Transverse colon (tissue), 4 donors: Measurements from ENCODE around the gene THAP7. TPM values are rescaled to one million over a fixed set of nuclear protein-coding genes. Genes with fewer than 3 reads are reported as not detected.

ENCODE experiments used
- DNase-seq: peaks from one replicate; pipeline ENCODE4 v3.0.0-alpha.2; 2019
- H3K27ac ChIP-seq, 4 donors: fragments of 200-600 bp; sonication (generic); 2 replicates each; pipeline ENCODE4 v1.5.1; 2016 to 2018; ENCODE audit warnings: inconsistent platforms in 4 of 4
- H3K27me3 ChIP-seq: fragments of 200-600 bp; sonication (generic); 2 replicates; pipeline ENCODE4 v1.5.1; 2017; ENCODE audit warnings: inconsistent platforms
- H3K36me3 ChIP-seq, 4 donors: fragments of 200-600 bp; sonication (generic); 2 replicates each; pipeline ENCODE4 v1.5.1; 2017 to 2019; ENCODE audit warnings: inconsistent platforms in 4 of 4
- H3K4me1 ChIP-seq, 4 donors: fragments of 200-600 bp; sonication (generic); 2 replicates each; pipeline ENCODE4 v1.5.1; 2017 to 2020; ENCODE audit warnings: inconsistent platforms in 4 of 4
- H3K4me3 ChIP-seq, 4 donors: fragments of 200-600 bp; sonication (generic); 1 replicate in 1 of 4; 2 replicates in 3 of 4; pipeline versions ENCODE4 v1.5.1 to v1.6.1; 2017 to 2019; ENCODE audit warnings: inconsistent platforms in 4 of 4
- H3K9me3 ChIP-seq, 2 donors: fragments of 200-600 bp; sonication (generic); 2 replicates each; pipeline ENCODE4 v1.5.1; 2017 to 2019; ENCODE audit warnings: inconsistent platforms in 2 of 2
- CTCF ChIP-seq, 5 experiments: fragments of 200-600 bp in 3 of 5; fragments of 450-650 bp in 2 of 5; sonication (generic) in 3 of 5; IDR thresholded peaks; 1 replicate in 2 of 5; 2 replicates in 3 of 5; pipeline ENCODE4 v1.5.1; 2016 to 2017; ENCODE audit warnings: antibody characterized with exemption in 5 of 5, inconsistent platforms in 3 of 5, mild to moderate bottlenecking in 2 of 5, moderate library complexity in 1 of 5
- EP300 ChIP-seq: sonication (generic); formaldehyde crosslinking; IDR thresholded peaks from one replicate; pipeline ENCODE4 v1.6.1; 2017; ENCODE audit warnings: antibody characterized with exemption, low read depth
- POLR2A ChIP-seq: fragments of 450-650 bp; IDR thresholded peaks from one replicate; pipeline ENCODE4 v1.6.1; 2016; ENCODE audit warnings: antibody characterized with exemption, mild to moderate bottlenecking, moderate library complexity
- POLR2AphosphoS5 ChIP-seq, 3 donors: sonication (generic); formaldehyde crosslinking; IDR thresholded peaks; one replicate each; pipeline ENCODE4 v1.6.1; 2016; ENCODE audit warnings: antibody characterized with exemption in 3 of 3
- WGBS, 2 donors: methylation state at CpG; one replicate each; pipeline ENCODE4 v1.1.5; 2018; ENCODE audit warnings: low coverage in 1 of 2; 5-methylcytosine and 5-hydroxymethylcytosine counted together
- in situ Hi-C, 4 donors: fragments of 200-750 bp; cut with MboI; loops; one replicate each; pipeline versions ENCODE4 v1.15.0 to v1.15.1; 2017; ENCODE audit warnings: low sequenced_read_pairs in 3 of 4, low pct_ligation_motif_present in 1 of 4, low pct_unique_long_range_greater_than_20kb in 1 of 4
- intact Hi-C: fragments of 100-400 bp; cut with DNase I; formaldehyde crosslinking; loops from one replicate; pipeline ENCODE4 v1.15.1; 2023; ENCODE audit warnings: low total_unique reads
- total RNA-seq, 4 donors: library from RNA; depleted of rRNA; stranded (reverse); fragments of >200 nt; gene quantifications; one replicate each; pipeline ENCODE4 v1.1.0, GENCODE V29; 2016

Gene THAP7
- total RNA-seq, 4 donors from 2014 or later = 27.0 to 51.5 (median 32.7) TPM

DNA sequence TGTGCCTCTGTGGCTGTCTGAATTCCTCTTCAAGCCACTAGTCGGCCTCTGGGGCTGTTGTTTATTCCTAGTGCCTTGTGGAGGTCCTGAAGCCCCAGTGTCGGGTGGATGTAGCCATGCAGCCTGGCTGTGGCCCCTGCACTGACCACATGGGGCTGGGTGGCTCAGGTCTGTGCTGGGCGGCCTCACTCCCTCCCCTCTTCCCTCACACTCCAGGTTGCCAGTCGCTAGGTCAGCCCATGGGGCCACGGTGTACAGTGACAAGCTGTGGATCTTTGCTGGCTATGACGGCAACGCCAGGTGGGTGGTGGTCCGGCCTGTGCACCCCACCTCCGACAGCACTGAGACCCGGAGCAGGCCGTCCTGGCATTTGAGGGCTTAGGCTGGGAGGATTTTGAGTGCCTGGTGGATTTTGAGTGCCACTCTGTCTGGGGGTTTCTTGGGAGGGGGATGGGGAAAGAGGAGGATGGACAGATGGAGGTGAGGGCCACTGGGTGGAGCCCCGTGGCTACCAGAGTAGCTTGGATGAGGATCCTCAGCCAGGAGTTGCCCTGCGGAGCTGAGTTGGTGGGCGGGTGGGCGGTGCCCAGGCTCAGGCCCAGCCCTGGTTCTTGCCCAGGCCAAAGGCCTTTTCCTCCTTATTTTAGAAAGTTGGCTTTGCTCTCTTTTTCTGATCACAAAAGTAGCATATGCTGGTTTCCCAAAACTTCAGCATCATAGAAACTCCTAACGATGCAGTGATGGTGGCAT, 13.2 kb downstream of the THAP7 start:
- intact Hi-C loops = no loop called here
- WGBS, 2 donors = 91% methylated on average over 16 of the region's 16 CpGs; no CpG with 5 or more reads in 1 of the 2 donors
- in situ Hi-C loops = no loop called here
- TF ChIP-seq EP300 = no peak
- TF ChIP-seq POLR2AphosphoS5 (IDR thresholded peaks at IDR 0.05) = no peak
- TF ChIP-seq CTCF (IDR thresholded peaks at IDR 0.05) = no peak
- TF ChIP-seq POLR2A = no peak
- Histone ChIP-seq H3K27ac (no peak overlapping the region), H3K27me3 (no peaks in the 10 kb centered on the region), H3K9me3 (no peaks in the 10 kb centered on the region), H3K36me3 (peaks cover 0 to 22% (median 0%) of the 10 kb centered on the region in 4 donors), H3K4me3 (no peak overlapping the region), H3K4me1 (peaks cover 0 to 2% (median 1%) of the 10 kb centered on the region in 4 donors)
- DNase-seq = no peak

GRCh38 chr22:20987375-20987774, 14.5 kb downstream of the THAP7 start:
- WGBS, 2 donors = 76 to 93% methylated on average over 3 to 14 of the region's 14 CpGs
- H3K9me3 ChIP-seq = no peaks in the 10 kb centered on the region
- H3K27me3 ChIP-seq = no peaks in the 10 kb centered on the region
- peaks cover 8 to 15% (median 11%) of the 10 kb centered on the region in 4 donors for H3K4me1 ChIP-seq
- in situ Hi-C loops (no loop called here), intact Hi-C loops (no loop called here)
- no peak for DNase-seq
- TF ChIP-seq CTCF (IDR thresholded peaks at IDR 0.05) (no peak), EP300 (no peak), POLR2AphosphoS5 (IDR thresholded peaks at IDR 0.05) (no peak), POLR2A (no peak)
- peaks cover 0 to 17% (median 0%) of the 10 kb centered on the region in 4 donors for H3K36me3 ChIP-seq
- H3K4me3 ChIP-seq = no peak overlapping the region
- no peak overlapping the region for H3K27ac ChIP-seq

DNA sequence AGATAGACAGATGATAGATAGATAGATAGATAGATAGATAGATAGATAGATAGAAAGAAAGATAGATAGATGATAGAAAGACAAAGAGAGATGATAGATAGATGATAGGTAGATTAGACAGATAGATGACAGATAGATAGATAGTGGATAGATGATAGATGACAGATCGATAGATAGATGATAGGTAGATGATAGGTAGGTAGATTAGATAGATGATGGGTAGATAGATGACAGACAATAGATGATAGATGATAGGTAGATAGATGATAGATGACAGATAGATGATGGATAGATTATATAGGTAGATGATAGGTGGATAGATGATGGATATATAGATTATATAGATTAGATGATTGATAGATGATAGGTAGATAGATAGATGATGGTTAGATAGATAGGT, 15.6 kb downstream of the THAP7 start:
- H3K9me3 ChIP-seq = no peaks in the 10 kb centered on the region
- intact Hi-C loops (no loop called here), in situ Hi-C loops (no loop called here)
- no peak overlapping the region for H3K4me3 ChIP-seq
- DNase-seq = no peak
- H3K4me1 ChIP-seq = peaks cover 10 to 18% (median 14%) of the 10 kb centered on the region in 4 donors
- no peaks in the 10 kb centered on the region for H3K27me3 ChIP-seq
- 97 to 100% methylated on average over 1 of the region's 1 CpG for WGBS, 2 donors
- peaks cover 0 to 9% (median 0%) of the 10 kb centered on the region in 4 donors for H3K36me3 ChIP-seq
- TF ChIP-seq POLR2AphosphoS5 (IDR thresholded peaks at IDR 0.05) (no peak), EP300 (no peak), CTCF (IDR thresholded peaks at IDR 0.05) (no peak), POLR2A (no peak)
- no peak overlapping the region for H3K27ac ChIP-seq

GRCh38 chr22:20985720-20986119, 16.2 kb downstream of the THAP7 start:
- no peak overlapping the region for H3K4me3 ChIP-seq
- TF ChIP-seq POLR2AphosphoS5 (IDR thresholded peaks at IDR 0.05) (no peak), EP300 (no peak), CTCF (IDR thresholded peaks at IDR 0.05) (no peak), POLR2A (no peak)
- DNase-seq = no peak
- H3K27me3 ChIP-seq = no peaks in the 10 kb centered on the region
- peaks cover 17 to 24% (median 20%) of the 10 kb centered on the region in 4 donors for H3K4me1 ChIP-seq
- no peaks in the 10 kb centered on the region for H3K9me3 ChIP-seq
- peaks cover 0 to 9% (median 0%) of the 10 kb centered on the region in 4 donors for H3K36me3 ChIP-seq
- intact Hi-C loops = no loop called here
- H3K27ac ChIP-seq = no peak overlapping the region
- in situ Hi-C loops = no loop called here
- 99% methylated on average over 7 of the region's 7 CpGs; no CpG with 5 or more reads in 1 of the 2 donors for WGBS, 2 donors
